Thyroid gland (tissue), 4 donors: ENCODE measurements around the gene TRPV3.

Experiments
- CTCF ChIP-seq, 6 experiments: fragments of 200-600 bp in 3 of 6; fragments of 450-650 bp in 3 of 6; sonication (generic) in 3 of 6; IDR thresholded peaks; one replicate each; pipeline ENCODE4 v1.5.1; 2016 to 2019; ENCODE audit warnings: antibody characterized with exemption in 6 of 6, mild to moderate bottlenecking in 2 of 6, inconsistent platforms in 1 of 6, moderate library complexity in 1 of 6
- POLR2A ChIP-seq, 2 donors: fragments of 450-650 bp; IDR thresholded peaks; one replicate each; pipeline ENCODE4 v1.6.1; 2017; ENCODE audit warnings: antibody characterized with exemption in 2 of 2, mild to moderate bottlenecking in 2 of 2, moderate library complexity in 1 of 2

DNA sequence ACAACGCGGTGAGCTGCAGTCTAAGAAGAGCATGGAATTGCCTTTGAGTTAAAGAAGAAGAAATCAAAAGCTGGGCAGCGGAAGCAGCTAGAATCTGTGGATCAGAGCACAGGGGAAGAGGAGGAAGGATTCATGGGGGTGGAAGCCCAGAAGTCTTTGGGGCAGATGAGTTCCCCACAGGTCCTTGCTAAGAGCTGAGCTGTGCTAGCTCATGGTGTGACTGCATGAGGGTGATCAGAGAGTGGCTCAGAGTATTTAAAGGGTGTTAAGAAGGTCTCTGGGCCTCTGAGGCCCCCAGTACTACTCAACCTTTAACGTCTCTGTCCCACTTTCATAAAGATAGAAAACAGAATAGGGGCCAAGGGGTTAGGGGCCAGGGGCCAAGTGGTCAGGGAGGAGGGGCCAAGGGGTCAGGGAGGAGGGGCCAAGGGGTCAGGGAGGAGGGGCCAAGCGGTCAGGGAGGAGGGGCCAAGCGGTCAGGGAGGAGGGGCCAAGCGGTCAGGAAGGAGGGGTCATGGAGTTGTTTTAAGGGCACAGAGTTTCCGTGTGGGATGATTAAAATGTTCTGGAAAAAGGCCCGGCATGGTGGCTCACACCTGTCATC, 12.0 kb upstream of the TRPV3 start:
- TF ChIP-seq CTCF (IDR thresholded peaks at IDR 0.05) (no peak), POLR2A (IDR thresholded peaks at IDR 0.05) (no peak)
